D721Med (cell line): ENCODE measurements around the gene PORCN.

Source experiments
- DNase-seq: peaks from one replicate; pipeline ENCODE4 v3.0.0; 2011; ENCODE audit warnings: low spot score; ENCODE audit not compliant: insufficient read length
- FAIRE-seq: peaks from 2 replicates; lab custom pipeline; 2011; peaks lifted over from hg19 to GRCh38; lab: Jason Lieb, UNC
- TF ChIP-seq, protein P1 (sequence below): IDR thresholded peaks from 2 replicates; pipeline ENCODE4 v1.5.1; 2012; ENCODE audit warnings: mild to moderate bottlenecking, control low read depth; ENCODE audit not compliant: insufficient read depth; ENCODE audit errors: missing control alignments

The PORCN gene

DNA sequence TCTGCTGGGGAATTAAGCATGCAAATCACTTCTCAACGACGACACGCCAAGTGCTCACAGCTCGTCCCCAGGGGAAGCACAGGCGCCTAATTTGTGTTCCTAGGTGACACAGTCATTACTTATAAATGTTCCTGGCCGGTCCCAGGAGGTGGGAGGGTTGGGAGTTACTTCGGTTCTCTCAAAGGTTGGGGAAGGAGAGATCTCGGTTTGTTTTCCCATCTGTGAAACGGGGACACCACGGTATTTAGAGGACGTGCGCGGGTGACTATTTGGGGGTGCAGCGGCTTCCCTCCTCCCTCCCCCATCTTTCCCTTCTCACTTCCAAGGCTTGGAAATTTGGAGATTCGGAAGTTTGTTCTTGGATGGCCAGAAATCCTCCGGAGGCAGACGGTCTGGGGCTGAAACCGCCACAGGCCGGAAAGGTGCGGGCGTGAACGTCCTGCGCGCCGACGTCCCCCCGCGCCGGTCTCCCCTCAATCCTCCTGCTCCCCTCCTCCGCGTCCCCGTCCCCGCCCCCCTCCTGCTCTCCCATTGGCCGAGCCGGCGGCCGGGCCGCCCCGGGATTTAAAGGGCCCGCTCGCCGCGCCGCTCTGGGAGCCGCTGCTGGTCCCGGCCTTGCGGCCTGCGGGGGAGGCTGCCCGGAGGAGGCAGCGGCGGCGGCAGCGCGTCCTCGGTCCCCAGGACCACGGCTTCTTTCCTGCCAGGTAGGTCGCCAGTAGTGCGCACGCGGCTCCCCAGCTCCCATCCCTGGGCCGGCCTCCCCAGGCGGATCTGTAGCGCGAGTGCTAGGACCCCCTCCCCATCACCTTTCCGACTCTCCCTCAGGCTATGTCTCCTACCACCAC, at the start of gene PORCN:
PORCN (plus strand) TSS at position 593 of the 845 bp plus-strand sequence. CDS start 829 bp downstream, outside the sequence.
- TF ChIP-seq, protein P1, sequence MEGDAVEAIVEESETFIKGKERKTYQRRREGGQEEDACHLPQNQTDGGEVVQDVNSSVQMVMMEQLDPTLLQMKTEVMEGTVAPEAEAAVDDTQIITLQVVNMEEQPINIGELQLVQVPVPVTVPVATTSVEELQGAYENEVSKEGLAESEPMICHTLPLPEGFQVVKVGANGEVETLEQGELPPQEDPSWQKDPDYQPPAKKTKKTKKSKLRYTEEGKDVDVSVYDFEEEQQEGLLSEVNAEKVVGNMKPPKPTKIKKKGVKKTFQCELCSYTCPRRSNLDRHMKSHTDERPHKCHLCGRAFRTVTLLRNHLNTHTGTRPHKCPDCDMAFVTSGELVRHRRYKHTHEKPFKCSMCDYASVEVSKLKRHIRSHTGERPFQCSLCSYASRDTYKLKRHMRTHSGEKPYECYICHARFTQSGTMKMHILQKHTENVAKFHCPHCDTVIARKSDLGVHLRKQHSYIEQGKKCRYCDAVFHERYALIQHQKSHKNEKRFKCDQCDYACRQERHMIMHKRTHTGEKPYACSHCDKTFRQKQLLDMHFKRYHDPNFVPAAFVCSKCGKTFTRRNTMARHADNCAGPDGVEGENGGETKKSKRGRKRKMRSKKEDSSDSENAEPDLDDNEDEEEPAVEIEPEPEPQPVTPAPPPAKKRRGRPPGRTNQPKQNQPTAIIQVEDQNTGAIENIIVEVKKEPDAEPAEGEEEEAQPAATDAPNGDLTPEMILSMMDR = no peak
- no peak for FAIRE-seq
- peak; percentile 77 for DNase-seq

DNA sequence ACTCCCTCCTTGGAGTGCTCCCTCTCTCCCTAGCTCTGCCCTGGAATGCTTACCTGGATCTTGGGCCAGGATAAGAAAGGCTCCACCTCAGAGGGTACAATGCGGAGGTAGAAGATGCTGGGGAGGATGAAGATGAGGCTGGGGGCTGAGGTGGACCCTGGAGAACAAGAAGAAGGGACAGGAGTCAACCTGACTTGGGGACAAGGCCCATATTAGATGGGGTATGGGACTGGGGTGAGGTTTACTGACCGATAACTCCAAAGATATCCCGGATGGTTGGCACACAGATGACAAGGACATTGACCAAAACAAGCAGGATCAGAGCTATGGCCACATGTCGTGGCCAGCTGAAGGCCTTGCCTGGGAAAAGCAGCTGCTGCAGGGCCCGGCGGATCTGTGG, 49.3 kb upstream of the PORCN start:
- DNase-seq (no peak), FAIRE-seq (no peak)
- TF ChIP-seq, protein P1 = no peak

DNA sequence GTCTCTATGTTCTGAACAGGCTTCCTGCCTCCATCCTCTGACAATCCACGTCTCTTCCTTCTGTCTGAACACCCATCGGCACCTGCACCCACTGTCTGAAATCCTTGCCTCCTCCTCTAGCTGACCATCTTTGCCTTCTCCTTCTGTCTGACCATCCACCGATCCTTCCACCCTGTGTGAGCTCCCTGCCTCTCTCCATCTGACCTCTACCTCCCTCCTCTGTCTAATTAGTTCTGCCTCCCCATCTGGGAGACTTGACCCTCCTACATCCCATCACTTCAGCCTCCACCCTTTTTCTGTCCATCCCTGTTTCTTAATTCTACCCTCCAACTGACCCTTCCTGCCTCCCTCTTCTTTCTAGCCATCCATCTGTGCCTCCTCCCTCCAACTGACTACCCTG, 48.8 kb upstream of the PORCN start:
- FAIRE-seq (no peak), DNase-seq (no peak)
- TF ChIP-seq, protein P1 = no peak

DNA sequence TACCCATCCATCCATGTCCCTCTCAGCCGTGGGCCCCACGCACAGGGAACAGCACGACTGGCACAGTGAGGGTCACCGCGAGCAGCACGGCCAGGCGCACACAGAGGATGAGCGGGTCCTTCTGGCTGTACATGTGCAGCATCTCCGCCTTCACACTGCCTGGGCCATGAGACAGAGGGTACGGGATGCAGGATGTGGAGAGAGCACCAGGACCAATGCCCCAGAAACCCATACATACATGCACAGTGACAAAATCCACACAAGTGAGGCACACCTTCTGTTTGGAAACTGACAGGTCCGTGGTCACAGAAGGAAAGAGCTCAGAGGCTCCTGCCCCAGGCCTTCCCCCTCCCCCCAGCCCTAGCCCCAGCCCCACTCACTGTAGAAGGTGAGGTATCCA, 48.2 kb upstream of the PORCN start:
- DNase-seq (no peak), FAIRE-seq (no peak)
- TF ChIP-seq, protein P1 = no peak

DNA sequence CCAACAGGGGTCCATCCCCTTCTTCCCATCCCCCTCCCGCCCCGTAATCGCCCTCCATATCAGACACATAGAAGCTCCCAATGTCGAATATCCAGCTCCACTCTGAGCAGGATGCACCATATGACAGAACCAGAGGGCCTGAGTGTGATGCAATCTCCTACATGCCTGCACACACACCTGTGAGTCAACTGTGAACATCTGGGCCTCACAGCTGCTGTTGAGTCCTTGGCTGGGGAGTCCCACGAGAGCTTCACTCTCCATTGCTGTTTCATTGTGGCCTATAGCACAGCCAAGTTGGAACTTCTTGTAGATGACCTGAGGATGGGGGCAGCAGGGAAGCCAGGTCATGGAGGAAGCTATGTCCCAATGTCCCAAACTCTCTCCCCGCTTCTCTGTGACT, 47.0 kb upstream of the PORCN start:
- no peak for FAIRE-seq
- no peak for DNase-seq
- TF ChIP-seq, protein P1 = no peak

DNA sequence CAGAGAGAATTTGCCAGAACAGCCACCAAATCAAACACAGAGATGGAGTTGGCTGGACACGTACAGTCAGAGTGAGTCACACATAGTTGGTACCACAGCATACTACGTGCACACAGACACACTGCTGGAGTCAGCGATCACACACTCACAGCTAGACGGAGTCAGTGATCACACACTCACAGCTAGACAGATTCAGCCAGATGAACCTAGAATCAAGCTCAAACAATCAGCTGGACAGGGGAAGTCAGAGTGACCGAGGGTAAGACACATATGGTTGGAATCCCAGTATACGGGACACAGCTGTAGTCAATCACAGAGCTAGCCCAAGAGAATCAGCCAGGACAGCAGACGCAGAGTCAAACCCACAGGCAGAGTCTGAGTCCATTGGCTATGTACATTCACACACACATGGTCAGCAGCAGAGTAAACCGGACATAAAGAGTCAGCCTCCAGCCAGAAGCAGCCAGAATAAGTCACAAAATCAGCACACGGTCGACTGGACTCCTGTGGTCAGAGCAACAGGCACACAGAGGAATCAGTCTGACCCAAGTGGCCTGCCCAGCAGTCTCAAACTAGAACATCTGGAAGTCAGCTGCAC, 43.4 kb upstream of the PORCN start:
- FAIRE-seq (no peak), DNase-seq (no peak)
- TF ChIP-seq, protein P1 = no peak

DNA sequence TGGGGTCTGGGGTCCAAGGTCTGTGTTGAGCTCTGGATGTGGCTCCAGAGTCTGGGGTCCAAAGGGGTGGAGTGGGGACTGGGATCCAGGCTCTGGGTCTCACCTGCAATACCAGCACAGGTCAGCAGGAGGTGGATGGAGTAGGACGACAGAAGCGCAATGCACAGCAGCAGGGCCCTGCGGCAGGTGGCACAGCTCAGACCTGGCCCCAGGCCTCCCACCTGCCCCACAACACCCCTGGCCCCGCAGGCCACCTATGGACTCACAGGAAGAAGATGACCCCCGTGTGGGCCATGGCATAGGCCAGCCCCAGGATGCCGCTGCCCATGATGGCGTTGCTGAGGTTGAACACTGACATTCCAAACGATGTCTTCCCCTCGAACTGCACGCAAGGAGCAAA, 42.1 kb upstream of the PORCN start:
- DNase-seq = no peak
- TF ChIP-seq, protein P1 = peak; percentile 23
- no peak for FAIRE-seq
